H1 (cell line): ENCODE results near the gene GRM8. TPM values are rescaled to one million over a fixed set of nuclear protein-coding genes. Genes with fewer than 3 reads are reported as not detected.

Source experiments
- CHD1 ChIP-seq: IDR thresholded peaks from 2 replicates; pipeline ENCODE4 v1.6.1; 2012; ENCODE audit warnings: low read depth, low read length, improper control_type of control experiment
- KDM1A ChIP-seq: fragments of 200-600, 300-600 bp; sonication (generic); IDR thresholded peaks from 2 replicates; pipeline ENCODE4 v1.7.1; 2016; ENCODE audit warnings: mild to moderate bottlenecking, low read length, borderline replicate concordance
- SIN3A ChIP-seq, 2 experiments: IDR thresholded peaks in 1 of 2; conservative IDR thresholded peaks in 1 of 2; 2 replicates each; pipeline ENCODE4 v1.6.1; 2011 to 2012; ENCODE audit warnings: low read length in 2 of 2, improper control_type of control experiment in 1 of 2, low read depth in 1 of 2, mild to moderate bottlenecking in 1 of 2
- polyA plus RNA-seq, 7 experiments: library from polyadenylated mRNA; depleted of rRNA in 3 of 7; stranded (reverse) in 5 of 7; unstranded in 2 of 7; fragments of >200 nt in 5 of 7; fragments of 200-250 nt in 2 of 7; gene quantifications; 1 replicate in 5 of 7; 2 replicates in 1 of 7; 4 replicates in 1 of 7; pipeline versions ENCODE4 v1.2.1 to v1.2.3, GENCODE V29; 2011 to 2013; ENCODE audit warnings: missing spikeins in 2 of 7, mixed read lengths in 2 of 7
- total RNA-seq: library from RNA; stranded (reverse); fragmentation: NEBNext Ultra II Directional; extraction: Animal tissue kit (Norgen Biotek cat#: 25700); gene quantifications from 2 replicates; pipeline ENCODE4 v1.2.1, GENCODE V29; 2021
- TF ChIP-seq, protein P1 (sequence below): fragments of 300-600 bp; sonication (generic); IDR thresholded peaks from 2 replicates; pipeline ENCODE4 v1.7.1; 2012; ENCODE audit warnings: low read length, moderate library complexity, mild to moderate bottlenecking, inconsistent platforms; ENCODE audit not compliant: insufficient replicate concordance

The GRM8 gene
- total and polyA plus RNA-seq, 2 of the 8 experiments (the other 6 are each of a cell fraction or from before 2014, with no cell fraction given), result 2.6 to 2.8 TPM

DNA sequence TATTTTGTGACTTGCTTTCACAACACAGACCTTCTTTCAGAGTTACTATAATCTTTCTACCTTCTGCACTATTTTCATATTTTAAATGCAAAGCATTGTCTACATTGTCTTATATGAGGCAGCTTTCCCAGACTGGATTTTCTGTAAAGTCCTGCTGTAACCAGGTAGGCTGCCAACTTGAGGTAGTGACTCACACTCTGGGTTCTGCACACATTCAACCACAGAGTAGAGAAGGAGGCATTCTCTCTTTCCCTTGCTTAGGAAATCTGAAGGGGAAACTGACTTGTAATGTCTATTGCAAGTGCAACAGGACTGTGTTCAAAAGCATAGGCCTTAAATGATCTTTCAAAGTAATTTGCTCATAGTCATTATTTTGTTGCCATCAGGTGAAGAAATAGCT is 461.4 kb downstream of the GRM8 start (continued):
- TF ChIP-seq, protein P1, sequence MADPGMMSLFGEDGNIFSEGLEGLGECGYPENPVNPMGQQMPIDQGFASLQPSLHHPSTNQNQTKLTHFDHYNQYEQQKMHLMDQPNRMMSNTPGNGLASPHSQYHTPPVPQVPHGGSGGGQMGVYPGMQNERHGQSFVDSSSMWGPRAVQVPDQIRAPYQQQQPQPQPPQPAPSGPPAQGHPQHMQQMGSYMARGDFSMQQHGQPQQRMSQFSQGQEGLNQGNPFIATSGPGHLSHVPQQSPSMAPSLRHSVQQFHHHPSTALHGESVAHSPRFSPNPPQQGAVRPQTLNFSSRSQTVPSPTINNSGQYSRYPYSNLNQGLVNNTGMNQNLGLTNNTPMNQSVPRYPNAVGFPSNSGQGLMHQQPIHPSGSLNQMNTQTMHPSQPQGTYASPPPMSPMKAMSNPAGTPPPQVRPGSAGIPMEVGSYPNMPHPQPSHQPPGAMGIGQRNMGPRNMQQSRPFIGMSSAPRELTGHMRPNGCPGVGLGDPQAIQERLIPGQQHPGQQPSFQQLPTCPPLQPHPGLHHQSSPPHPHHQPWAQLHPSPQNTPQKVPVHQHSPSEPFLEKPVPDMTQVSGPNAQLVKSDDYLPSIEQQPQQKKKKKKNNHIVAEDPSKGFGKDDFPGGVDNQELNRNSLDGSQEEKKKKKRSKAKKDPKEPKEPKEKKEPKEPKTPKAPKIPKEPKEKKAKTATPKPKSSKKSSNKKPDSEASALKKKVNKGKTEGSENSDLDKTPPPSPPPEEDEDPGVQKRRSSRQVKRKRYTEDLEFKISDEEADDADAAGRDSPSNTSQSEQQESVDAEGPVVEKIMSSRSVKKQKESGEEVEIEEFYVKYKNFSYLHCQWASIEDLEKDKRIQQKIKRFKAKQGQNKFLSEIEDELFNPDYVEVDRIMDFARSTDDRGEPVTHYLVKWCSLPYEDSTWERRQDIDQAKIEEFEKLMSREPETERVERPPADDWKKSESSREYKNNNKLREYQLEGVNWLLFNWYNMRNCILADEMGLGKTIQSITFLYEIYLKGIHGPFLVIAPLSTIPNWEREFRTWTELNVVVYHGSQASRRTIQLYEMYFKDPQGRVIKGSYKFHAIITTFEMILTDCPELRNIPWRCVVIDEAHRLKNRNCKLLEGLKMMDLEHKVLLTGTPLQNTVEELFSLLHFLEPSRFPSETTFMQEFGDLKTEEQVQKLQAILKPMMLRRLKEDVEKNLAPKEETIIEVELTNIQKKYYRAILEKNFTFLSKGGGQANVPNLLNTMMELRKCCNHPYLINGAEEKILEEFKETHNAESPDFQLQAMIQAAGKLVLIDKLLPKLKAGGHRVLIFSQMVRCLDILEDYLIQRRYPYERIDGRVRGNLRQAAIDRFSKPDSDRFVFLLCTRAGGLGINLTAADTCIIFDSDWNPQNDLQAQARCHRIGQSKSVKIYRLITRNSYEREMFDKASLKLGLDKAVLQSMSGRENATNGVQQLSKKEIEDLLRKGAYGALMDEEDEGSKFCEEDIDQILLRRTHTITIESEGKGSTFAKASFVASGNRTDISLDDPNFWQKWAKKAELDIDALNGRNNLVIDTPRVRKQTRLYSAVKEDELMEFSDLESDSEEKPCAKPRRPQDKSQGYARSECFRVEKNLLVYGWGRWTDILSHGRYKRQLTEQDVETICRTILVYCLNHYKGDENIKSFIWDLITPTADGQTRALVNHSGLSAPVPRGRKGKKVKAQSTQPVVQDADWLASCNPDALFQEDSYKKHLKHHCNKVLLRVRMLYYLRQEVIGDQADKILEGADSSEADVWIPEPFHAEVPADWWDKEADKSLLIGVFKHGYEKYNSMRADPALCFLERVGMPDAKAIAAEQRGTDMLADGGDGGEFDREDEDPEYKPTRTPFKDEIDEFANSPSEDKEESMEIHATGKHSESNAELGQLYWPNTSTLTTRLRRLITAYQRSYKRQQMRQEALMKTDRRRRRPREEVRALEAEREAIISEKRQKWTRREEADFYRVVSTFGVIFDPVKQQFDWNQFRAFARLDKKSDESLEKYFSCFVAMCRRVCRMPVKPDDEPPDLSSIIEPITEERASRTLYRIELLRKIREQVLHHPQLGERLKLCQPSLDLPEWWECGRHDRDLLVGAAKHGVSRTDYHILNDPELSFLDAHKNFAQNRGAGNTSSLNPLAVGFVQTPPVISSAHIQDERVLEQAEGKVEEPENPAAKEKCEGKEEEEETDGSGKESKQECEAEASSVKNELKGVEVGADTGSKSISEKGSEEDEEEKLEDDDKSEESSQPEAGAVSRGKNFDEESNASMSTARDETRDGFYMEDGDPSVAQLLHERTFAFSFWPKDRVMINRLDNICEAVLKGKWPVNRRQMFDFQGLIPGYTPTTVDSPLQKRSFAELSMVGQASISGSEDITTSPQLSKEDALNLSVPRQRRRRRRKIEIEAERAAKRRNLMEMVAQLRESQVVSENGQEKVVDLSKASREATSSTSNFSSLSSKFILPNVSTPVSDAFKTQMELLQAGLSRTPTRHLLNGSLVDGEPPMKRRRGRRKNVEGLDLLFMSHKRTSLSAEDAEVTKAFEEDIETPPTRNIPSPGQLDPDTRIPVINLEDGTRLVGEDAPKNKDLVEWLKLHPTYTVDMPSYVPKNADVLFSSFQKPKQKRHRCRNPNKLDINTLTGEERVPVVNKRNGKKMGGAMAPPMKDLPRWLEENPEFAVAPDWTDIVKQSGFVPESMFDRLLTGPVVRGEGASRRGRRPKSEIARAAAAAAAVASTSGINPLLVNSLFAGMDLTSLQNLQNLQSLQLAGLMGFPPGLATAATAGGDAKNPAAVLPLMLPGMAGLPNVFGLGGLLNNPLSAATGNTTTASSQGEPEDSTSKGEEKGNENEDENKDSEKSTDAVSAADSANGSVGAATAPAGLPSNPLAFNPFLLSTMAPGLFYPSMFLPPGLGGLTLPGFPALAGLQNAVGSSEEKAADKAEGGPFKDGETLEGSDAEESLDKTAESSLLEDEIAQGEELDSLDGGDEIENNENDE, result no peak
- TF ChIP-seq CHD1 (no peak), KDM1A (no peak), SIN3A (conservative IDR thresholded peaks at IDR 0.05 in 1 of 2, IDR thresholded peaks at IDR 0.05 in 1 of 2; ENCODE audit: low read depth in 1 of 2, low read length in 2 of 2) (no peak)
